Loucy (cell line): ENCODE measurements around the gene CTNNBL1.

Source experiments
- H2AFZ ChIP-seq: fragments of 200-600 bp; sonication (generic); 2 replicates; pipeline ENCODE4 v1.6.0; 2016; ENCODE audit warnings: antibody characterized with exemption, mild to moderate bottlenecking, low read length, moderate library complexity
- H3F3A ChIP-seq: fragments of 200-600 bp; 2 replicates; pipeline ENCODE4 v1.6.0; 2016; ENCODE audit warnings: antibody characterized with exemption, low read depth, mild to moderate bottlenecking
- H3K27me3 ChIP-seq: fragments of 200-600 bp; sonication (generic); 2 replicates; pipeline ENCODE4 v1.6.1; 2014; ENCODE audit warnings: low read length, mild to moderate bottlenecking; ENCODE audit not compliant: insufficient read depth, poor library complexity, severe bottlenecking
- H3K36me3 ChIP-seq: fragments of 200-600 bp; sonication (generic); 2 replicates; pipeline ENCODE4 v1.6.1; 2016; ENCODE audit warnings: low read length; ENCODE audit not compliant: insufficient read depth
- H3K4me1 ChIP-seq: fragments of 200-600 bp; sonication (generic); 2 replicates; pipeline ENCODE4 v1.5.1; 2014; ENCODE audit warnings: low read length, mild to moderate bottlenecking; ENCODE audit not compliant: insufficient read depth, poor library complexity, severe bottlenecking
- H3K4me2 ChIP-seq: fragments of 200-600 bp; sonication (generic); 2 replicates; pipeline ENCODE4 v1.6.0; 2014; ENCODE audit warnings: antibody characterized with exemption, low read length, low read depth, mild to moderate bottlenecking; ENCODE audit not compliant: poor library complexity, severe bottlenecking
- H3K4me3 ChIP-seq: fragments of 200-600 bp; sonication (generic); 2 replicates; pipeline ENCODE4 v1.5.1; 2014; ENCODE audit warnings: low read length, mild to moderate bottlenecking, mixed read lengths; ENCODE audit not compliant: poor library complexity, severe bottlenecking
- H3K79me2 ChIP-seq: fragments of 200-600 bp; sonication (generic); 2 replicates; pipeline ENCODE4 v1.6.1; 2014; ENCODE audit warnings: low read length; ENCODE audit not compliant: insufficient read depth
- H3K9ac ChIP-seq: fragments of 200-600 bp; sonication (generic); 2 replicates; pipeline ENCODE4 v1.6.0; 2014; ENCODE audit warnings: mild to moderate bottlenecking, low read depth, low read length, moderate library complexity; ENCODE audit not compliant: poor library complexity, severe bottlenecking
- H3K9me2 ChIP-seq: fragments of 200-600 bp; sonication (generic); replicated peaks from 2 replicates; pipeline ENCODE4 v1.6.1; 2016; ENCODE audit warnings: low read depth, low read length, mixed read lengths
- H3K9me3 ChIP-seq: fragments of 200-600 bp; sonication (generic); 2 replicates; pipeline ENCODE4 v1.6.1; 2014; ENCODE audit warnings: mild to moderate bottlenecking, antibody characterized with exemption, low read length, low read depth; ENCODE audit not compliant: insufficient read depth
- H4K20me1 ChIP-seq: fragments of 200-600 bp; sonication (generic); 2 replicates; pipeline ENCODE4 v1.6.0; 2014; ENCODE audit warnings: antibody characterized with exemption, low read length, mild to moderate bottlenecking; ENCODE audit not compliant: insufficient read depth, poor library complexity, severe bottlenecking
- CTCF ChIP-seq: fragments of 200-600 bp; sonication (generic); conservative IDR thresholded peaks from 2 replicates; pipeline ENCODE4 v1.5.1; 2014; ENCODE audit warnings: mild to moderate bottlenecking, antibody characterized with exemption, low read length
- EZH2phosphoT487 ChIP-seq: fragments of 200-600 bp; IDR thresholded peaks from 2 replicates; pipeline ENCODE4 v1.6.1; 2018; ENCODE audit warnings: antibody characterized with exemption, mild to moderate bottlenecking, moderate library complexity, borderline replicate concordance

Gene CTNNBL1

GRCh38 chr20:37839432-37839827 lies 145.6 kb downstream of the CTNNBL1 start:
- no peak overlapping the region for H2AFZ ChIP-seq
- H4K20me1 ChIP-seq: no peaks in the 10 kb centered on the region
- H3K9me3 ChIP-seq: no peaks in the 10 kb centered on the region
- no peaks in the 10 kb centered on the region for H3K4me1 ChIP-seq
- no peaks in the 10 kb centered on the region for H3K79me2 ChIP-seq
- H3K27me3 ChIP-seq: no peaks in the 10 kb centered on the region
- no peak overlapping the region for H3K9ac ChIP-seq
- no peaks in the 10 kb centered on the region for H3K9me2 ChIP-seq
- H3K4me3 ChIP-seq: no peak overlapping the region
- peaks cover 47% of the 10 kb centered on the region; the same call in 1 of the 2 replicates for H3K36me3 ChIP-seq
- TF ChIP-seq EZH2phosphoT487: no peak
- H3K4me2 ChIP-seq: no peak overlapping the region
- H3F3A ChIP-seq: no peaks in the 10 kb centered on the region

- H3K4me3 ChIP-seq: no peak overlapping the region
- no peaks in the 10 kb centered on the region for H3K9me2 ChIP-seq
- peaks cover 46% of the 10 kb centered on the region; the same call in 1 of the 2 replicates for H3K36me3 ChIP-seq
- H3K79me2 ChIP-seq: no peaks in the 10 kb centered on the region
- no peaks in the 10 kb centered on the region for H3F3A ChIP-seq
- no peaks in the 10 kb centered on the region for H4K20me1 ChIP-seq
- no peak overlapping the region for H3K9ac ChIP-seq
- no peaks in the 10 kb centered on the region for H3K9me3 ChIP-seq
- H3K27me3 ChIP-seq: no peaks in the 10 kb centered on the region
- no peak overlapping the region for H3K4me2 ChIP-seq
- no peak overlapping the region for H2AFZ ChIP-seq
- H3K4me1 ChIP-seq: no peaks in the 10 kb centered on the region
- no peak for TF ChIP-seq EZH2phosphoT487
- no peak for TF ChIP-seq CTCF
Measured at GRCh38 chr20:37839955-37840354, 146.1 kb downstream of the CTNNBL1 start.

DNA sequence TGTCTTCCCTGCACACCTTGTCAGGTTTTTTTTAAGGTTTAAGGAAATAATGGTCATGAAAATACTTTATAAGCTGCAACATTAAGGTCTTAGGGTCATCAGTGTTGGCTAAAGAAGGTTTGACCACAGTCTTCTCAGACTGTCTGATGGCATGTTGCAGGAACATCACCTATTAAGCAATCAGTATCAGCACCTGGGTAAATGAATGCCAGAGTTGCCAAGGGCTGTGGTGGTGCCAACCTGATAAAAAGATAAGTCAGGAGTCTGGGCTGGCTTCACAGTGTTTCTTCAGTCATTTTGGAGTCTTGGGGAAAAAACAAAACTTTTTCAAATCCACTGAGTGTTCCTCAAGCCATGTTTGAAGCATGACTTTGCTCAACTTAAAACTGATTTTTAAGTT lies 147.6 kb downstream of the CTNNBL1 start:
- Histone ChIP-seq H3K27me3 (no peaks in the 10 kb centered on the region), H3K9me3 (no peaks in the 10 kb centered on the region), H4K20me1 (no peaks in the 10 kb centered on the region), H3K36me3 (peaks cover 59% of the 10 kb centered on the region; the same call in 1 of the 2 replicates), H2AFZ (no peak overlapping the region), H3K4me2 (no peak overlapping the region), H3K9me2 (no peaks in the 10 kb centered on the region), H3K4me1 (no peaks in the 10 kb centered on the region), H3K4me3 (no peak overlapping the region), H3K79me2 (no peaks in the 10 kb centered on the region), H3K9ac (no peak overlapping the region), H3F3A (no peaks in the 10 kb centered on the region)
- TF ChIP-seq CTCF: no peak
- TF ChIP-seq EZH2phosphoT487: no peak

- Histone ChIP-seq H3K9me3 (no peaks in the 10 kb centered on the region), H3K4me1 (no peaks in the 10 kb centered on the region), H4K20me1 (no peaks in the 10 kb centered on the region), H3K27me3 (no peaks in the 10 kb centered on the region), H2AFZ (no peak overlapping the region), H3K4me2 (no peak overlapping the region), H3K36me3 (peaks cover 65% of the 10 kb centered on the region; the same call in 1 of the 2 replicates), H3F3A (no peaks in the 10 kb centered on the region), H3K4me3 (no peak overlapping the region), H3K79me2 (no peaks in the 10 kb centered on the region), H3K9ac (no peak overlapping the region), H3K9me2 (no peaks in the 10 kb centered on the region)
- TF ChIP-seq EZH2phosphoT487: no peak
- no peak for TF ChIP-seq CTCF
Measured at GRCh38 chr20:37841971-37842370, 148.1 kb downstream of the CTNNBL1 start.
